CD4-positive, alpha-beta T cell treated with Interleukin-15 for 1 hour (primary cell): Measurements from ENCODE around the gene PPP3CA.
A peak's percentile ranks its signal among the peaks of the same experiment; 100 is the strongest.

ENCODE experiments used
- DNase-seq: peaks from one replicate; pipeline ENCODE4 v3.0.0-alpha.2; 2020

Gene PPP3CA

DNA sequence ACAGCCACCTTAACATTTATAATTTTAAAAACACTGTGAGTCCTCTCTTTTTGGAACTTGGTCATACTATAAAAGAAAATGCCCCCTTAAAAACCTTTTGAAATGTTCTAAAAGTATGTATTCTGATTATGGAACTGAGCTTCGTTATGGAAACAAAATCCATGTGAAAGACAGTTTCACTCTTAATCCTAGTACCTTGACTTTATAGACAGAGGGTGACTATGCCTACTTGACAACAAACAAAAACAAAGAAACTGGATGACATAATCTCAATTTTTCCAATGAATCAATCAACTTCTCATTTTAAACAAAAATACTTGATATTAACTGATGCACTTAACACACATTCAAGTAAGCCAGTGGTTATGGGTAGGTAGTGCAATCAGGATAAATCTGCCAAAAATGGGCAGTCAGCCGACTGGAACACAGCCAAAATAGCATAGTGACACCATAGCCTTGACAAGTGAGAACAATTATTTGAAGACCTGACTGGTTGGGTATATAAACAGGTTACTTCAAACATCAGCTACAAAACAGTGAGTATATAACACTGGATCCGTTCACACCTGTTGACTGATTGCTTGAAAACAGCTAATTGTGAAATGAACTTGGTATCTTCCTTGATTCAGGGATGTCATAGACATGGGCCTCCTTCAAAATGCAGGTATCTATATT lies 265.5 kb downstream of the PPP3CA start:
- no peak for DNase-seq

DNA sequence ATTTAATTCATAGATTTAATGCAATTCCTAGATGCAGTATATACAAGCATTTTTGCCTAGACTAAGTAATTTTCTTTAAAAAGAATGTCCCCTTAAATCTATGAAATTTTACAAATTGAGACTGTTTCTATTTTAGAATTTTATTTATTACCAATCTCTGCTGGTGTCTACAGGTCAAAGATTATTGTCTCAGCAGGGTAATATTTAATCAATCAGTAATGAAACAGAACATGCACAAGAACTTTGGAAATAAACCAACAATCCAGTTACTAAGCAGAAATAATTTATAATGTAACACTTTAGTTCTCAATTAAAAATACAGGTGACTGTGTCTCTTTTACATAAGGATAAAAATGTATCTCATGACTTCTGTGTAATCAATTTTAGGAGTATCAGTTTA lies 266.2 kb downstream of the PPP3CA start:
- no peak for DNase-seq

DNA sequence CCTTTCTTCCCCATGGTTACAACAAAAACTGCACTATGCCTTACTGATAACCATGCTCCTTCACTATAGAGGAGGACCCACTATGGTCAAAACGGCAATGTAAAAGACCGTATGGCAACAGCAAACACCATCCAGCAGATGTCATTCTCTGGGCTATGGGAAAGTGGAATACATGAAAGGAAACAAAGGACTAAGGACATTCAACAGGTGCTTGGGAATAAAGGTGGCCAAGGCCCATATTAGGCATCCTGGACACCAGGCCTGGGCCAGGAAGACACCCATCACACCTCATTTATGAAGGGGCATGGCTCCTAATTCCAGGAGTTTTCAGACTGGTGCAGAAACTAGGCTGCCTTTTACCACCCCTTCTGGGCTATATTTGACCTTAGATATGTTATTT lies 268.4 kb downstream of the PPP3CA start:
- DNase-seq, result no peak

DNA sequence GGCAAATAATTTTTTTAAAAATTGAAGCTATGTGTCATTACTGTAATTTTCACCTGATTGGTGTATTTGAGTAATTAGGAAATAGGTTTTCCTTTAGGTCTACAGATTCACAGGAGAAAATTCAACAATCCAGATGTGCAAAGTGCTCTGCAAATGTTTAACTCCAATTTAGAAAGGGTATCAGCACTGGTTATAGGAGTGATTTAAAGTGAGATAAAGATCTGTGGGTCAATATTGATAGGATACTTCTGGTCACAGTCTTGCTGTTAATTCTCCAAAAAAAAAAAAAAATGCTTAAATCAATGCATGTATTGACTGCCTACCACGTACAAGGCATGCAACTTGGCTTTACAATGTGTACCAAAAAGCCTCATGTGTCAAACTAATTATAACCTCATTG lies 271.3 kb downstream of the PPP3CA start:
- DNase-seq, result no peak

DNA sequence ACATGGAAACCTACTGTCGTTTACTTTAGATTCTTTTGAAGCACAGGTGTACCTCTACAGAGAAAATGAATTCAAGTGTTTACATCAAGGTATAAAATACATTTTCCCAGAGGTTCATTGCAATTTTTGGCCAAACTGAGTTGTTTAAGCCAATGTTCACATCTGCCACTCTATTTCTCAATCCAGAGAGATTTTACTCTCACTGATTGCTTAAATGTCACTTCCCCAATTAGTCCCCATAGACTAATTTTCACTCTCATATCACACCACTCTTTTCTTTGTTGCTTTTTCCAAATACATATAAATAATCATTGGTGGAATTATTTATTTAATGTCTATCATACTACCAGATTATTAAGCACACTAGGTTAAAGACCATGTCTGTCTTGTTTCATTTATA lies 271.8 kb downstream of the PPP3CA start:
- no peak for DNase-seq

DNA sequence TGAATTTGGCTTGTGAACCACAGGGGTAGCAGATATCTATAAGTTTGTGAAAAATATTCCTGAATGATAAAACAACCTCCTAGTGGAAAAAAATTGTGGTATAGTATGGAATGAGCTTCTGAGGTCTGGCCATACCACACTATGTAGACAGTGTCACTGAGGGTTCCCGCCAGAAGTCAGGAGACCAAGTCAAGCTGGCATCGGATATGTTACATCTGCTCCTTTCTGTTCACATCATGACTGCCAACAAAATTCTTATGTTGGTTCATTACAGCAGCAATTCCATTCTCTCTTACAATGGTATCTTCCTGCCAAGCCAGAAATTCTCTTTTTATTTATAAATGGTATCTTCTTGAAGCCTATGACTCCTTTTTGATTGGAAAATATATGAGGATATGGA lies 273.0 kb downstream of the PPP3CA start:
- DNase-seq, result no peak

DNA sequence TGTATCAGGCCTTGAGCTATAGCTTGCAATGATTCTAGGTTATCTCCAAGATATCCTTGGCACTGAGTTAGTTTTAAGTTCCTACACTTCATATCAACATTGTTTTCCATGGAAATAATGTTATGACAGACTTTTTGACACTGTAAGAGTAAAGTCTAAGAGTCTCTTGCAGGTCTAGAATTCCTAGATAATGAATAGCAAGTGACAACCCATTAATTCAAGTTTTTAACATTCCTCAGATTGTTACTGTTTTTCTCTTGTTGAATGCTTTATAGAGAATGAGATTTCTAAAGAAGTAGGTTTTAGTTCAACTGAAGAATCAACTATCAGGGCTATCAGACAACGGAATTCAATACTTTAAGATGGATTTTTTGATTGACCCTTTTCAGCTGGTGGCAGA lies 276.1 kb downstream of the PPP3CA start:
- no peak for DNase-seq

DNA sequence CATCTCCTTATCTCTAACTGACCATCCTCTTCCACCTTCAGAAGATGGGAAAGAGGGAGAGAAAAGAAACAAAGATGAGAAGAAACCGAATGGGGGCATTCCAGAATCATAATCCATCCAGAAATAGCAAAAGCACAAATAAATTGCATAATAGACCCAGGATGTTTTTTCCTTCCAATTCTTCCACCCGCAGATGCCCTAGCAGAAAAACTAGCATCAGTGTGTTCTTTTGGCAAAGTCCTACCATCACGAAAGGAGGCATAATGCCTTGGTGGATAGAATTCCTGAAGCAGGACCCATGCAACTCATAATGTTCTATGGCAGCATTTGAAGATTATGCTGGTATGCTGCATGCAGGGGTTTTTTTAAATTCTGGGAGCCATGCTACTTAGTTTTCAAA lies 279.2 kb downstream of the PPP3CA start:
- no peak for DNase-seq

DNA sequence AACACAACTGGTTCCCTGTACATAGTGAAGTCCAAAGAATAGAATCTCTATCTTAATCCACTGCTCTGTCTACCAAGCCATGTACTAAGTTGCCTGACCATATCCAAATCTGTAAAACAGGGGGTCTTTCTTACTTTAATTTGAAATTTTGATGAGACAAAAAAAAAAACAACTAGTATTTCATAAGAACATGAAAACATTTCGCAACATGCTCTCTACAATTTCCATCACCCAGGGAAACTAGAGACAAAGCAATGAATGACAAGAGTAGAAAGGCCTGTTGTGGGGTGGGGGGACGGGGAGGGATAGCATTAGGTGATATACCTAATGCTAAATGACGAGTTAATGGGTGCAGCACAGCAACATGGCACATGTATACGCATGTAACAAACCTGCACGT lies 279.9 kb downstream of the PPP3CA start:
- DNase-seq, result no peak

DNA sequence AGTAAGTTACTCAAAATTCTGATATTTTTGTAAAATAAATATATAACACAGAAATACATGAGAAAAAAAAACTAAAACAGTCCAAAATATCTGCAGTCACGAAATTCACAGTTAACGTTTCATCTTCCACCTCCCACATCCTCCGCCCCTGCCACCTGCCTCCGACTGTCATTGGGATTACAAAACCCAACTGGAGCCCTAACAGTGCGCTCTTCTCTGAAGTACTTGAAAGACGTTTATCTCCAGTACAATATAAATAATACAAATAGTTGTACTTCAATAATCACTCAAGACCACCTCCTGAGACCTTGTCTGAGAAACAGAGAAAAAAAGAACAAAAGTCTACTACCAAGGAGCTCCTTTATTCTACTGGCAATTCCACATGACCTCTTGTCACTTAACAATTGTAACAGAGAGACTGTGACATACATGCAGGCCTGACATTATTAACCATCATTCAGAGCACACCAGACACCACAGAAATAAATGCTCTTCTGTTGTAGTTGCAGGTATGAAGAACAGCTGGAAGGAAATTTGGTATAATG lies 280.6 kb downstream of the PPP3CA start:
- DNase-seq, result no peak

DNA sequence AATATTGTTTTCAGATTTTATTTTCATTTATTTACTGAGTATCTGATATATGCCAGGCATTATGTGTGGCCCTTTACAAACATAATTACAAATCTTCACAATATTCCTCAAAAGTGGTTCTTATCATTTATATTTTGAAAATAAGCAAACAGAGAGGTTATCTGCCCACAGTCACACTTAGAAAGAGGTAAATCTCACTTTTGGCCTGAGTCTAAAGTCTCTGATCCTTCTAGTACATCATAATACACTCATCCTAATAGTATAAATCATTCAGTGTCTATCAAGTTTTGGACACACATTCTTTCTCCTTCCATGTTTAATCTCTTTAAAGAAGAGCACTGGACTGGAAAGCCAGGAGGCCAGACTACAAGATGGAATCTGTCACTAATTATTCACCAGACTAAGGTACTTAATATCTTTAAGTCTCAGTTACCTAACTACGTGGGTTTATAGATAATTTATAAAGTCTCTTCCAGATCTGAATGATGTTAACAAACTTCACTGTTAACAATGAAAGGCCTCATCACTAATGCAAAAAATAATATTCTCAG lies 281.3 kb downstream of the PPP3CA start:
- no peak for DNase-seq

DNA sequence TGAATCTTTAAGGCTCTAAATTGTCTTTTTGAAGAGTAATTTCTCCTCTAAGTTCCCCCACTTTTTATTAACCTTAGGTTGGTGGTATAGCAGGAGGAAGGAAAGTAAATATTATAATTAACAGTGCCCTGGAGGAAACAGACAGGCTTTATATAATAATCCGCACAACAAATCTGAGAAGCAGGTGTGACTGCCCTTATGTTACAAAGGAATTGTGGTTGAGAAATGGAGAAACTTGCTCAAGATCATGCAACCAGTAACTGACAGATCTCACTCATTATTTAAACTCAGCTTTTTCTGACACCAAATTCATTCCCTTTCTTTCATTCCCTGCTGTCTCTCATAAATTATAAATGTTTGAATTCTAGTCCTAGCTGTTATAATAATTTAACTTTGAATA lies 282.0 kb downstream of the PPP3CA start:
- DNase-seq, result no peak

DNA sequence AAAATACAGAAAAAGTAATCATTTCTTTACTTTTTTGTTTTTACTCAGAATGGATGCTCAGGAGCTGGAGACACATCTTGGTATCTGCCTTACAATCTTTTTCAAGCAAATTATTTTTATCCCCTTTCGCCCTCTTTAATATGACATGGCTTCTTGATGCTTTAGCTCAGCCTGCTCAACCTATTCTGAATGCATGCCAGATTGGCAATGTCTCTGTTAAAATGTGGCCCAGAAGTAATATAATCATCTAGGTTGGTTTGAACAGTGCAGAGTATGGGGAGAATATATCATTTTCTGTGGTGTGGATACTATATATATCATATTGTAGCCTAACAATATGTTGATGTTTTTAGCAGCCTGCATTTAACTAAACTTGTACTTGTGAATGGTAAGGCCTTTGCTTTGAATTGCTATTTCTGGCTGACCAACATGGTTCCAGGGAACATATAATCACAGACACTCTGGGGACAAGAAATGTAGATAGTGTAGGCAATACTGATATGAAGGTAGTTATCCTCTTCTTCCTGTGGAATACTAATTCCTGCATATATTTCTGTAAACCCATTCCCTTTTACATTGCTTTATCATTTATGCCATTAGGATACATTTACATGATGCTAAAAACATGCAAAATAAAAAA lies 282.7 kb downstream of the PPP3CA start:
- DNase-seq, result no peak

DNA sequence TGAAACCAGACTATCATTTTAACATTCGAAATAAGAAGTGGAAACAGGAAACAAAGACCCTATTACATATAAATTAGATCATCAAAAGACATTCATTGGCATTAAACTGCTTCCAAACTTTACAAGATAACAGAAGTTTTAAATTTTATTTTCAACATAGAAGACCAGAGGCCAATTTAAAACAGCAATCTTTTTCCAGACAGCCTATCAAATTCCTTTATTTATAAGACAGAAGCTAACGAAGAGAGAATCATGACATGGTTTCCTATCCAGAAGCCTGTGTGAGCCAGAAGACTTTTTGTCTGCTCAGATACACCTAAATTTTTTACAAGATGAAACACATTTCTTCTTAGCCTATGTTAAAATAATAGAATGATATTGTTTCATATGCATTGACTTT lies 291.9 kb downstream of the PPP3CA start:
- DNase-seq, result no peak

DNA sequence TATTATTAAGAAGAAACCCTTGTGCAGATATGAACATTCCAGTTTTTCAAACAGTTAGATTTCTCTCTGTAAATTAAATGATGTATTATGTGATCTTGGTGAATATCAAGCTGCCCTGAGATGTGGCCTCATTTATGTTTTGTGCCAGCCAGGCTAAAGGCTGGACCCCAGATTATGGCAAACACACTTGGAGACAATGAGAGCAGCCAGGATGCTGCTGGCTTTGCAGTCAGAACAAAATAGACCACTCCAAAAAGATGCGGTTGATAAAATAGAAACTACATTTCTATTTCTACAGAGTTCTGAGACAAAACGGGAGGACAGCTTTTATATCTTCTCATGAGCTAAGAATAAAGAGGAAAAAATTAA lies 296.5 kb downstream of the PPP3CA start:
- DNase-seq, result no peak

DNA sequence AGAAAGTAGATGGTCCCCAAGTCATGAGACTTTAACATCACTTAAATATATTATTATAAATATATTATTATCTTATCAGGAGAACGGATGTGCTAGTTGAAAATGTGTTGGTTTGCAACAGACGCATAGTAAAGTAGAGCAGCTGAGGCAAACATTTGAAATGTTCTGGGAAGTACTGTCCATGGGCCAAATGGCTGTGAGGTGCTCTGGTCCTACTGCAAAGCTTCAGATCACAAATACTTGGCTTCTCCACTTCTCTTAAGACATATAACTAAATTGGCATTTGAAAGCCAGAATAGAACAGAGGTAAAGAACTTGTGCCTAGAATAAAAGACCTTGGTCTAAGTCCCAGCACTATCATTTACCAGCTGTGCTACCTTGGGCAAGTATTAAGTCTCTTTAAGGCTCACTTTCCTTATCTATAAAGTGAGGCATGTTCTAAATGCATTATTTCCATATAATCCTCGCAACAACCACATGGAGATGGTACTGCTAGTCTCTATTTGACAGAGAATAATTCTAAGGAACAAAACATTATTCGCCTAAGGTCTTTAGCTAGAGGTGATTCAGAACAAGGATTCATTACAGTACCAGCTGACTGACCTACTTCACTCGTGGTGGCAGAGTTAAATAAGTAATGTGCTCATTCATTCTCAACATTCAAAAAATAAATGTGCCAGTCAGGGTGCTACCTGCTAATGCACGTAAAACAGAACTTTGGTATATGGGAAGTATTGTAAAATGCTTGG lies 297.1 kb downstream of the PPP3CA start:
- DNase-seq, result no peak

DNA sequence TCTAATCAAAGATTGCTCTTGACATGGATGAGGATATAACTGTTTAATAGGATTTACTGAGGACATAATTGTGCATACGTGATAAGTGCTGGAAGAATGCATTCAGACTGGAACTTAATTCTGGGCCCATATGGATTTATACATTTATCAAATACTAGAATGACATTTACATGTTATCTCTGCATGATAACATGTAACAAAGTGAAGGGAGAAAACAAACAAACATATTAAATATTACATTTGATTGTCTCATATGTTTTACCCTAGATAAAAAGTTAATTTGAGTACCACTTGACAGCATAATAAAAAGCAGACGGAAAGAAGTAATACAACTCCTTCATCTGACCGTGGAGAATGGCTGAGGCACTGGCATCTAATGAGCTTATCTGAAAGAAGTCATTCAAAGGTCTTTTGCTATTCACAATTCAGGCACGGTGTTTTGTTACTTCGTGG lies 297.8 kb downstream of the PPP3CA start:
- no peak for DNase-seq

DNA sequence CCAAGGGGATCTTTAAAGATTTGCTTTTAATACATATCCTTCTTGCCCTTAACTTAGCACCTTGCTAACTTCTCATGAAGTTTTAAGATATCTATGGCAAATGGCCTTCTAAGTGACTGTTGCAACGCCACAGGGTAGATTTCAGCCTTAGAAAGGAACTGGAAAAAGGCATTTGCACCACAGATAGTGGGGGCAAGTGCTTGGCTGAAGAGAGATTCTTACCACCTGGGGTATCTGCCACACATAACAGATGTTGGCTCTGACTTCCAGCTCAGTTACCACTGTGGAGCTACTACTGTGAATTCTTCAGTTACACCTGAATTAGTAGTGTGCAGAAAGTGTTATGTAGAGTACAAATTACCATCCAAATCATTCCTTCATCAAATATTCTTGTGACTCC lies 302.6 kb downstream of the PPP3CA start:
- no peak for DNase-seq

DNA sequence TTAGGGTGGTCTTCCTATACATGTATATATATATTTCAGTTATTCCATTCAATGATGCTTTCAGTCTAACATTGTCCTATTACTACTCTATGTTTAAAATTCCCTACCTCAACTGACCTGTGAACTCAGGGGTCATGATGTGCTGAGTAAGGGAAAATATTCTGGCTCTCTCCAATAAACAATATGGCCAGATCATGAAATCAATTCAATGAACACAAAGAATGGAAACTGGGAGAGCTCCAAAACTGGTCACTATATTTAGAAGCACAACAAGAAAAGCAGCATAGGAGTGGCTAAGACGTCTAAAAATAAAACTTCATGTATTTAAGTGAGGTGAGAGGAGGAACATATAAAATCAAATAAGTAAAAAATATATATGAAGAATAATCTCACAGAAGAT lies 304.5 kb downstream of the PPP3CA start:
- no peak for DNase-seq

DNA sequence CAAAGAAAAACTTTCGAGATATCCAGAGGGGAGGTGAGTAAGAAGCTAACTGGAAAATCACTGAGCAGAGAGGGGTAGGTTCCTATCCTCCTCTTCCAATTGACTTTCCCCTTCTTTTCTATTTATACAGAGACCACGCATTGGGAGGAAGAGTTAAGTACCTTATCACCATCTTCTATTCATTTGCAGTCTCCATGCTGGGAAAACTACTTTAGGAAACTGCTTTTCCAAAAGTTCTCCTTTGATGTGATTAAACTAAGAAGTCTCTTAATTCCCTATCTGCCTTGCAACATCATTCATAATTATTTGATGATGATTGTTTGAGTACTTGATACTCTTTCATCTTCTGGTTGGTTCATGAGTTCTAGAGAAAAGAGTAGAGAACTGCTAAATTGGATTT lies 306.6 kb downstream of the PPP3CA start:
- DNase-seq, result no peak

DNA sequence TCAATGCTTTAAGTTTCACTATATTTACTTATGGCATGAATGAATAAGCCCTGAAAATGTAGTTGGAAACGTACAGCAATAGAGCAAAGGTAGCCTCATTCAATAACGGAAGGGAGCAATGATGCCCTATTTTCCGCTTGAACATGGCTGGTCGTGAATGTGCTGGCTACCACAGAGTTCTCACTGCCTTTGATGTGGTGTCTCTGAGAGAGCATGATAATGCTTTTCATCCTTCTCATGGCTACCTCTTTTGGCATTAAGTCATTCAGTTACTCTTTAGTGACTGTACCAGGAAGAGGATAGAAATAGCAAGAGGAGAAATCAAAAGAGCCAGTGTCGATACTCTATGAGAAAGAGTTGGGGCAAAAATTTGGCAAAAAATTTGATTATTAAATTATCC lies 308.0 kb downstream of the PPP3CA start:
- DNase-seq, result no peak

DNA sequence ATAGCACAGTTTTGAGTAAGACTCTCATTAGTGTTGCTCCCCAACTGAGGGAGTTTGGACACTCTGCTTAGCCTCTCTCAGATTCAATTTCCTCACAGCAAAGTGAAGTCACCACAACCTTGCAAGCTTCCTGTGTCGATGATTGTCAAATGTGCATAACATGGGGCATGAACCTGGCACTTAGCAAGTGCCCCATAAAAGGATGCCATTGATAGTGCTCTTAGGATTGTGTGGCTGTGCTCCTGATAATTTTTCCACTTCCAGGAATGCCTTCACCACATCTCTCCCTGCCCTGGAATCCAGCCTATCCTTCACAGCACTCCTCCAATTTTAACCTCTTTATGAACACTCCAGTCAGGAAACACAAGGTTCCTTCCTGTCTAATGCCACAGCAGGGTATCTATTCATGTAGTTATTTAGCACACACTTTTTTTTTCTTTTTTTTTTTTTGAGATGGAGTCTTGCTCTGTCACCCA lies 309.4 kb downstream of the PPP3CA start:
- peak; percentile 20 for DNase-seq

DNA sequence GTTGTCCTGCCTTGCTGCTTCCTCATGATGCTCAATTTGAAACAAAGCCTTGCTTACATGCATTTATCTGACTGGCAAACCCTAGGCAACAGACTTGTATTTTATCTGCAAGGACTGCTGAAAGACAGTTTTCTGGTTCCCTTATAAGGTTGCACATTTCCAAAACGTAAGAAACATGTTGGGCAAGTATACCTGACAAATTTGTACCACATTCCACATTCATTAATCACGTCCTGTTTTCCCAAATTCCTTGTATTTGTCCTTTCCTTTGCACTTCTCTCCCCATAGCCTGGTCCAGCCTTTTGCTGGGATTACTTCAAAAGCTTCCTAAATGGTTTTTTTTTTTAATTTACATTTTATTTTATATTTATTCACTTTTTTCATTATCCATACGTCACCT lies 310.1 kb downstream of the PPP3CA start:
- no peak for DNase-seq

DNA sequence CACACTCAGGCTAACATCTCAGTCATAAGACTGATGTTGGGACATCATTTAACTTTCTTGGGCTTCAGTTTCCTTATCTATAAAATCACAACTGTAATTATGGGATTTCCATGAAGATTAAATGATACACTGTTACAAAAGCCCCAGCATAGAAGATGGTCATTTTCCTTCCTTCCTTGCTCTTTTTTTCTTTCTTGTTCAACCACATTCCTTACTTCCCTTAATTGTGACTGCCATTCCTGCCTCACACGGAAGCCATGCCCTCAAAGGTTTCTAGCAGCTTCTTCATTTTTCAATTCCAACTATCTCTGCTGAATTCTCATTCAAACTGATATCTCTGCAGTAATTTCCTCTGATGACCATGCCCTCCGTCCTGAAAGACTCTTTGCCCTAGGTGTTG lies 311.8 kb downstream of the PPP3CA start:
- DNase-seq, result no peak
